G401 (cell line): ENCODE results near the gene ACSM5. TPM values are rescaled to one million over a fixed set of nuclear protein-coding genes. Genes with fewer than 3 reads are reported as not detected.

ENCODE experiments used
- DNase-seq: peaks from one replicate; pipeline ENCODE4 v3.0.0-alpha.2; 2015; ENCODE audit warnings: low spot score
- in situ Hi-C: cut with HindIII; loops from 2 replicates; pipeline ENCODE4 v1.10.0; 2016; ENCODE audit warnings: low sequenced_read_pairs, mixed read lengths
- total RNA-seq: library from RNA; depleted of rRNA; stranded (reverse); fragments of >200 nt; shearing (Covaris generic); gene quantifications from 2 replicates; pipeline ENCODE4 v1.2.3, GENCODE V29; 2014; rRNA removed

ACSM5 gene, protein sequence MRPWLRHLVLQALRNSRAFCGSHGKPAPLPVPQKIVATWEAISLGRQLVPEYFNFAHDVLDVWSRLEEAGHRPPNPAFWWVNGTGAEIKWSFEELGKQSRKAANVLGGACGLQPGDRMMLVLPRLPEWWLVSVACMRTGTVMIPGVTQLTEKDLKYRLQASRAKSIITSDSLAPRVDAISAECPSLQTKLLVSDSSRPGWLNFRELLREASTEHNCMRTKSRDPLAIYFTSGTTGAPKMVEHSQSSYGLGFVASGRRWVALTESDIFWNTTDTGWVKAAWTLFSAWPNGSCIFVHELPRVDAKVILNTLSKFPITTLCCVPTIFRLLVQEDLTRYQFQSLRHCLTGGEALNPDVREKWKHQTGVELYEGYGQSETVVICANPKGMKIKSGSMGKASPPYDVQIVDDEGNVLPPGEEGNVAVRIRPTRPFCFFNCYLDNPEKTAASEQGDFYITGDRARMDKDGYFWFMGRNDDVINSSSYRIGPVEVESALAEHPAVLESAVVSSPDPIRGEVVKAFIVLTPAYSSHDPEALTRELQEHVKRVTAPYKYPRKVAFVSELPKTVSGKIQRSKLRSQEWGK
- total RNA-seq = not detected in 2 replicates

DNA sequence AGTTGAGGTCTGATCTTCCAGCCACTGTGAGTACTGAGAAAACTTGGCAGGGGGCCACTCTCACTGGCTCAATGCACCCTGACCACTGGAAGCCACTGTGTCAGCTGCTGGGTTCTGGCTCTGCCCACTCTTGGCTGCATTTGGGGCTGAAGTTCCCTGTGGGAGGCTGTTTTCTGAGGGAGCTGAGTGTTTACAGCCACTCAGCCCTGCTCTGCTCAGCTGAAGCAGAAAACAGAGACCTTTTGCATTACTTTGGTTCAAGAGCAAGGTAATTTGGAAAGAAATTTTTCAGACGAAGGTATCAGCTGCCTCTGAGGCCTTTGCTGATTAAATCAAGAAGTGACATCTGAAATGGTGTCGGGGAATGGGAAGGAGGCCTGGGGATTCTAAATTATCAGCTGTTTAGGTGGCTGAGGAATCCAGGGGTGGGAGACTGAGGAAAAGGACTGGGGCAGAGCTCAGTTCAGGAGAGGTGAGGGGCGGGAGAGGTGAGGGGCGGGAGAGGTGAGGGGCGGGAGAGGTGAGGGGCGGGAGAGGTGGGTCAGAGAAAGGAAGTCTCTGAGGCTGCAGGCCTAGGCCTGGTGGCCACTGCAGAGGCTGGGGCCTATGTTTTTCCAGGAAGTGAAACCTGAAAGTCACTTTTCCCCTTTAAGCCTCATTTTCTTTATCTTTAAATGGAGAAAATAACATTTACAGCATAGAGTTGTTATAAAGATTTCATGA, at the start of gene ACSM5:
ACSM5 (plus strand) TSS at position 137 of the 723 bp plus-strand sequence. CDS start 1,951 bp downstream, outside the sequence.
- in situ Hi-C loops = no loop called here
- DNase-seq = peak; percentile 27

DNA sequence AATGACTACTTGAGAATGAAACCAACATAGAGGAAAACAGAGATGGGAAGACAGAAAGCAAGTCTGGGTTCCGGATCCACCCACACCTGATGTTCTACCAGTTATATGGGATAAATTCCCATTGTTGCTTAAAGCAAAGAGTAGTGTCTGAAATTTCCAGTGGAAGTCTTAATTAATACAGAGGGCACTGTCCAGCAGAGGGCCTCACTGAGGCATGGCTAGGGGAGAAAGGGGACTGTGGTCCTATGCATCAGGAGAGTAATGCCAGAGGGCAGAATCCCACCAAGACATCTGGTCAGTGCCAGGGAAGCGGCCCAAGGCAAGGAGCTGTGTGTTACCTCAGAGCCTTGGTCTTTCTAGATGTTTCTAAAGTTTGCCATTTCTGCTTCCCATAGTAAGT, 49.3 kb upstream of the ACSM5 start:
- in situ Hi-C loops = no loop called here
- DNase-seq = no peak

DNA sequence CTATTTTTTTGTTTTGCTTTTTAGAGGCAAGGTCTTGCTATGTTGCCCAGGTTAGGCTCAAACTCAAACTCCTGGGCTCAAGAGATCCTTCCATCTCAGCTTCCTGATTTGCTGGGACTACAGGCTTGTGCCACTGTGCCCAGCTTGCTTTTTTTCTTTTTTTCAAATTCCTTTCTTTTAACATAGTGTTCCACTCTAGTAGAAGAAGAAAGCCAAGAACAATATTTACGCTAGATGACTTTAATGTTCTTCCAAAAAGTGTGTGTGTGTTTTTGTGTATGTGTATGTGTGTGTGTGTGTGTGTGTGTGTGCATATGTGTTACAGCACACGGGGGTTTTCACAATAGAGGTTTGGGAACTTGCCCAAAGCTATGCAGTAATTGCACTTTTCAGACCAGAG, 46.1 kb upstream of the ACSM5 start:
- in situ Hi-C loops = no loop called here

DNA sequence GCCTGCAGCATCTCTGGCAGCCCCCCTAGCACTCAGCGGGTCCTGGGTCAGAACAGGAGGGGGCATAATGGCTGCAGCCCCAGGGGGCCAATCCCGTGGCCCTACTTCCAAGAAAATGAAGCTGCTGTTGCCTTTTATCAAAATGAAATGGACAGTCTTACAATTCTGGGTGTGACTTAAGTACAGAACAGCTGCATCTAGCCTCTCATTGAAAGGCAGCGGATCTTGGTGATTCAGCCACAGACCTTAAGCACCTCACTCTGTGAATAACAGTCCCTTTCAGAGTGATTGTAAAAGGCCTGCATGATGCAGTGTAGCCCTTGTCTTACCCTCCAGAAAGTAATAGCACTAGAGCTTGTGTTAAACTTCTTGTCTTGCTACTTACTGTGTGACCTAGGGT, 45.3 kb upstream of the ACSM5 start:
- in situ Hi-C loops = no loop called here
- DNase-seq = no peak

More for the DNA sequence above, 46.1 kb upstream of the ACSM5 start:
- DNase-seq = no peak

DNA sequence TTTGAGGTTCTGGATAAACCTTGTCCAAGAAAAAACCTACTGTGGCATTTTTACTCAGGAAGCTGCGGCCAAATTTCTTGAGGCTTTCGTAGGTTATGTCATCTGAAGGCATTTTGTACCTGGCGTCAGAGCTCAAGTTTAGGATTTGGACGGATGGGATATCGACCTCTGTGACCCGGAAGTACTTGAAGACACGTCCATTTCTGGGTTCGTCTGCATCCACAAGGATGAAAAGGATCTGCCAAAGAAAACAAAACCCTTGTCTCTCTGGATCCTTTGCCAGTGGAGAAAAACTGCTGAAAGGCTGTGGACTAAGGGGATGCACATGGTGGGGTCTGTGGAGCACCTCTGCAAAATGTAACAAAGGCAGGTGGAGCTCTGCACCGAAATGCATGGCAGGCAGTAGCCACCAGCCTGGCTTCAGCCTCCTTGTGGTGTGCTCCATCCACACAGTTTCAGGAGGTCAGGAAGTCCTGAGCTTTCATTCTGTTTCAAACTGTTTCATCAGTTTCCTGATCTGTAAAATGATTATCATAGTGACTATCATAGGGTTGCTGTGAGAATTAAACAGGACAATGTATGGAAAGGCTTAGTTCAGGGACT, 39.8 kb upstream of the ACSM5 start:
- in situ Hi-C loops = no loop called here

DNA sequence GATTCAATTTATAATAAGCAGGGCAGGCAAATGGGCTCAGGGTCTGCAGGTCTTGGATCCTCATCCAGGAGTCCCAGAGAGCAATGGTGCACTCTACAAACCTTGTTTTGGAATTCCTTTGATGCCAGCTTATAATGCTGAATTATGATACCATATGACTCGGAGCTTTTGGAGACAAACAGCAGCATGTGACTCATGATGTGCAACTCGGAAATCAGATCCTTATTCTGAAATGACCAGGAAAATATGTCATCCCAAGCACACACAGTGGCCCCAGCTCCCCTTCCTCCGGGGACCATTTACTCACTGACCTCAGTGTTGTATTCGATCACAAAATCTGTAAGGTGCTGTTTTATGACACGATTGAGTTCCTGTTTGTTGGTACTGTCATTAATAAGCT, 36.6 kb upstream of the ACSM5 start:
- in situ Hi-C loops = no loop called here
- DNase-seq = no peak

More for the DNA sequence above, 39.8 kb upstream of the ACSM5 start:
- DNase-seq = no peak

DNA sequence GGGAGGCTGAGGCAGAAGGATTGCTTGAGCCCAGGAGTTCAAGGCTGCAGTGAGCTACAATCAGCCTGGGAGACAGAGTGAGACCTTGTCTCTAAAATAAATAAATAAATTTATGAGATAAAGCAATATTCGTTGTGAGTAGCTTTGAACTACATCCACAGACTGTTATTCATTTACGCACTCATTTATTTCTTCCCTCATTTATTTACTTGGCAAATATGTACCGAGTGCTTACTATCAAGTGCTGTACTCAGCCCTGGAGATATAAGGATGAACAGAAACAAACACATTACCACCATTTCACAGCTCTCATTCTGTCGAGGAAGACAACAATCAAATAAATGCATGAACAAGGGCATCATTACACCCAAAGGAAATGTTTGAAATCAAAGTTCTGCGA, 32.2 kb upstream of the ACSM5 start:
- in situ Hi-C loops = no loop called here
- DNase-seq = no peak

DNA sequence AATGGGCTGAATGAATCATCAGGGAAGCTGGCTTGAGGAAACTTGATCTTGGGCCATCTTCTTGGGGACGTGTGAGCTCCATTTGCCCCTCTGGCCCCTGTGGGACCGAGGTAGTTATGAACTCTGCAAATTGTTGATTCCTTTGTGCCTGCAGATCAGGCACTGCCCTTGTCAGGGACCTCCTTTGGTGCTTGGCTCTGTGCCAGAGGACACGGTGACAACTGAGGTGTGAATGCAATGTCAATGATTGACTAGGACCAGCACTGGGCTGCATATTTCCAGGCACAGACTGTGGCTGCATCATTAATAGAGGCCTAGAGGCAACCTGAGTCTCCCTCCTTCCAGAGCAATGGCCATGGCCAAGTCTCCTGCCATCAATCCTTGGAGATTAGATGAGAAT, 28.6 kb upstream of the ACSM5 start:
- in situ Hi-C loops = no loop called here

DNA sequence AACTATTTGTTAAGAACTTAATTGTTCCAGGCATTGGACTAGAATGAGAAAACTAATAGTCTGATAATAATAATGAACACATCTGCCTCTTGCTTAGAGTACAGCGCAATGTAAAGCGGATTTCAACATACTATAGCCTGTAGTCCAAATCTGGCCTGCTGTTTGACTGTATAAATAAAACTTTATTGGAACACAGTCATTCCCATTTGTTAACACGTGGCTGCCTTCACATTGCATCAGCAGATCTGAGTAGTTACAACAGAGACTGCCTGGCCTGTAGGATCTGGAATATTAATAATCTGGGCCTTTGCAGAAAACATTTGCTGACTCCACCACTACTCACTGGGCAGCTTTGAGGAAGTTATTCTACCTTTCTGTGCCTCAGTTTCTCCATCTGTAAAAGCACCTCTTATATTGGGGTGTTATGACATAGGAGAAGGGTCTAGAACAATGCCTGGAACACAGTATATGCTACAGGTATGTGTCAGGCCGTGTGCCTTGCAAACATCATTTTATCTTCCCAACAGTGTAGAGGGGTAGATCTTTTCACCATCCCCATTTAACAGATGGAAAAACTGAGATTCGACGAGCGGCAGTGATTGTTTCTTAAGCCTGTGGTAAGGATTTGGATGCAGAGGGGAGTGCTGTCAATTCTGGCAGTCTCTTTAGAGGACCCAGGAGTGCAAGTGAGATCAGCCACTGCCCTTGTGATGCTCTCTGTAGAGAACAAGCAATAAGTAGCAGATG, 27.0 kb upstream of the ACSM5 start:
- in situ Hi-C loops = no loop called here

More for the DNA sequence above, 28.6 kb upstream of the ACSM5 start:
- DNase-seq = no peak

DNA sequence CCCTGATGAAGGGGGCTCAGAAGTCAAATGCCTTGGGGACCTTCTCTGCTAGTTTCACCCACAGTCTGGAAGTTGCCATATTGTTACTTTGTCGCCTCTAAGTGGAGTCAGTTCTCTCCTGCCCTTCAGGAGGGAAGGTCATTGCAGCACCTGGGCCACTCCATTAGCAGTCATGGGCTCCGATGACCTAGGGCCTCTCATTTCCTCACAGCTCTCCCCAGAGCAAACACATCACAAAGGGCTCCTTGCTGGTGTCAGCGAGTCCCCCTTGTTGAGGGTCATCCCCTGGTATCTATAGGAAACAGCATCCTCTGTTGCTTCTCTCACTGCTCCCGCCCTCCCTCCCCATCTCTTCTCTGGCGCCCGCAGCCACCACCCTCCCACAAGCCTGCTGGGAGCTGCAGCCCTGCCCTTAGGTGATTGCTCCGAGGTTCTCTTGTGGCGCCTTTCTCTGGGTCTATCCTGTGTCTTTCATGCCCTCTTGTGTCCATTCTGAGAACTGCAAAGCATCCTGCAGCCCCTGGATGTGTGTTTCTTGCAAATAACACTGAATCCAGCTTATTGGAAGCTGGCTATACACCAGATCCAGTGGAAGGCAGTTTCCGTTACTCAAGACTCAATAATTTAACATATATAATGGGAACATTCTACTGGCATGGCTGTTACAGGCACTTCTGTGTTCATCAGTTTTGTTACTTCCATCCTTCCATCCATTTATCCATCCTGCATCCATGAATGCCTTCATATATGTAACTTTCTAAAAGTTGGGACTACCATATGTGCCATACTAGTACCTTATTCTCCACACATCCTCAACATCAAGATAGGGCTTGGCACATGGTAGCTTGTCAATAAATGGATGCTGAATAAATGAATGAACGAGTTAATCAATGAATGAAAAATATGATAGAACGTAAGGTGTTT, 26.0 kb upstream of the ACSM5 start:
- DNase-seq = peak; percentile 73
- in situ Hi-C loops = no loop called here

More for the DNA sequence above, 27.0 kb upstream of the ACSM5 start:
- no peak for DNase-seq

DNA sequence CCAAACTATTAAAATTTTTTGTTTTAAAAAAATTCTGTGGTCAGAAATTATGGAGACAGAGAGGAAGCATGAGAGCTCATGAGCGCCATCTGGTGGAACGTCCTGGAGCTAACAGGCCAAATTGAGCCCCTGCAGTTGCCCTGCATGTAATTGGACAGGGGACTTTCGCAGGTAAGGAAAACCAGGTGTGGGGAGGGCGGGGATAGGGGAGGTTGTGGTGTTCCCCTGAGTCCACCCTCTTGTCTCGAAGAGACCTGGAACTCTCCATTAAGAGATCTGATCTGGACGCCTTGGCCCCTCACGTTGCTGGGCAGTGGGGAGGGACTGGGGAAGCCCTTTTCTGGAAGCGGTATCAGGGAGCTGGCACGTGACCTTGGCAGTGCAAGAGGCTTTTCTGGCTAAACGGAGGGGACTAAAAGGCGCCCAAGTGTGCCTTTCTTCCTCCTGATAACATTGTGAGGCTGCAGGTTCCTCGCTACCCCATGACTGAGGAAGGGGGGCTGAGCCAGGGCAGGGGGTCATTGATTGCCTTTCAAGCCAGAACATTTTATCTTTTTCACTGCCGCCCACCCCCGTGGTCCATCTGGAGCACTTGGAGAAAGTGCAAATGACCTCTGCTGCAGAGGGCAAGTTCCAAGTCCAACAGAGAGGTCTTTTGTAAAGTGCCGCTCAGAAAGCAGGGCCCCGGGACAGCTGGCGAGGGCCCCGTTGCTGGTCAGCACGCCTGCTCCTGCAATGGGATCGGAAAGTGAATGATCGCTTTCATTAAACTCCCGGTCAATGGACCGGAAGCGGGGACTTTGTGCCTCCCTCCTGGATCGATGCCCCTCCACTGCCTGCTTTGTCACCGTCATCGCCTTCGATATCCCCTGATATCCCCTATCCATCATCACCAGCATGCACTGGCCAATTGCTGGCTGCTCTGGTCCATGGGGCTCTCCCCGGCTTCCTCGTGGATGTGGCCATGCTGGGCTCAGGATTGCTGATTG, 23.2 kb upstream of the ACSM5 start:
- in situ Hi-C loops = no loop called here
- DNase-seq = peak; percentile 43

DNA sequence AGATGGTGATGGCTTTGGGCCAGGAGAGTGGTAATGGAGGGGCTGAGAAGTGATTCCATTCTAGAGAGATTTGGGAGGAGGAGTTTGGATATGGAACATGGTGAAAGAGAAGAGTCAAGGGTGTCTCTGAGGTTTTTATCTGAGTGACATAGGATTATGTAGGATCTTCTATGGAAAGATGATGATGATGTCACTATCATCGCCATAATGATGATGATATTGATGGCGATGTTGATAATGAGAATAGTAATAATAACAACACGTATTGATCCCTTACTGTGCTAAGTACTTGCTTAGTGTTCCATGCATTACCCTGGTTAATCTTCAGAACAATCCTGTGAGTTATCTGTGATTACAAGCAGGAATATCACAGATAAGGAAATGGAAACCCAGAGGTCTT, 21.4 kb upstream of the ACSM5 start:
- in situ Hi-C loops = no loop called here

DNA sequence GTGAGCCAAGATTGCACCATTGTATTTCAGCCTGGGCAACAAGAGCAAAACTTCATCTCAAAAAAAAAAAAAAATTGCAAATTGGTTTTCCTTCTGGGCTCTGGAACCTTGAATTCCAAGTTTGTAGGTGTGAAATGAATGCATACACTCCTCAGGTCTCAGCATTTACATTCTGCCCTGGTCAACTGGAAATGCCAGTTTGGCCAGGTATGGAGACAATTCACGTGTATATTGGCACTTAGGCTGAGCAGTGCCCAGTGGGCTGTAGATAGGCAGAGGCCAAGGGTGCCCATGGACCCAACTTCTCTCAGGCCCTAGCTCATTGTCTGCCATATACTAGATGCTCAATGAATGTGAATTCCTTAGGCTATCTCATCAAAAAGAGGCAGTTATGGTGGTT, 20.5 kb upstream of the ACSM5 start:
- in situ Hi-C loops = no loop called here
- DNase-seq = no peak

More for the DNA sequence above, 21.4 kb upstream of the ACSM5 start:
- DNase-seq = no peak

DNA sequence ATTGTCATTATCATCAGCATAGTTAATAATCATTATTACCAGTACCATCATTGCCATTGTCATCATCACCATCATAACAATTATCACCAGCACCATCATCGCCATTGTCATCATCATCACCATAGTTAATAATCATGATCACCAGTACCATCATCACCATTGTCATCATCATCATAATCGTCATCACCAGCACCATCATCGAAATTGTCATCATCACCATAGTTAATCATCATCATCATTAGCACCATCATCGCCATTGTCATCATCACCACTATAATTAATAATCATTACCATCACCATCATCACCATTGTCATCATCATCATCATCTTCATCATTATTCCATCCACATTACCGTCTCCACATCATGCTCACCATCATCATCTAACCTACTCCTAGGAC, 18.3 kb upstream of the ACSM5 start:
- no peak for DNase-seq
- in situ Hi-C loops = no loop called here

DNA sequence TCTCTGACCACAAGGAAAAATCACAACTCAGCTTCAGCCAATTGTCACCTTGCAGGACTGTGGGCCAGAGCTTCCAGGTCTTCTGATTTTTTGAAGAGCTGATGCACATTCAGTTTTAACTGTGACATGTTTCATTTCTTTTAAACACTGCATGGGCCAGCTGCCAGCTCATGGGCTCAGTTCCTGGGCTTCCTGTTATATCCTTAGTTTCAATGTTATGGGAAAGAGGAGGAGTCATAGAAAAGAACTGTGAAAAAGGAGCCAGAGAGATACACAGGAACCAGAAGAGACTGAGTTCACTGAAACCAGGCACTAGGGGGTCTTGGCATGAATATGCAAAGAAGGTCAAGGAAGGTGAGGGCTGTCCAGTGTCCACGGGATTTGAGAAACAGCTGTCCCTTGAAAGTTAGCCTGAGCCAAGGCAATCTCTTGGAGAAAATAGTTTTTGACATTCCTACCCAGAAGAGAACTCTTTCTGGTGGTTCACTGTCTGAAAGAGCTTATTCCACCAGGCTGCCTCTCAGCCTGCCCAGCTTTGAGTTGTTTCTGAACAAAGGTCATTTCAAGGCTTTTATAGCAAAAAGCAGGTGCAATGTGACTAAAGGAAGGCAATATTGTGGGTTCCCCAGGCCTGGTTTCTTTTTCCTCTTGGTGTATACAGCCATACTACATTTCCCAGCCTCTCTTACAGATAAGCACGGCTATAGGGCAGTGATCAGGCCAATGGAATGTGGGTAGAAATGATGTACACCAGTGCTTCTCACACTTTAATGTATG, 15.3 kb upstream of the ACSM5 start:
- no peak for DNase-seq
- in situ Hi-C loops = no loop called here

DNA sequence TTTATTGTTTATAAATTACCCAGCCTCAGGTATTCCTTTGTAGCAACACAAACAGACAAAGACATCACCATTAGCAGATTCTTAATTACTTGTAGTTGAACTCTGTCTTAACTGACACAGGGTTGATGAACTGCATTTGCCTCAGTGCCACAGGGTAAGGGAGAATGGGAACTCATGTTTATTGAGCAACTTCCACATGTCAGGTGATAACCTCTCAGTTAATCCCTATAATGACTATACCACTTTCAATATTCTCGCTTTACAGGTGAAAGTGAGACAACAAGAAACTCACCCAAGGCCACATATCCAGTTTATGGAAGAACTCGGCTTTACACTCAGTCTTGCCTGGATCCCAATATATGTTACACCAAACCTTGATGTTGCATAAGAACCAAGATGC, 13.4 kb upstream of the ACSM5 start:
- in situ Hi-C loops = no loop called here
- DNase-seq = no peak
